Activated CD4-positive, alpha-beta T cell treated with anti-CD3 and anti-CD28 coated beads for 24 hours (primary cell): ENCODE measurements around the gene SPATA2.

Experiments used
- DNase-seq, 2 donors: peaks; one replicate each; pipeline ENCODE4 v3.0.0-alpha.2; 2020; ENCODE audit warnings: low read depth in 2 of 2

Gene SPATA2

DNA sequence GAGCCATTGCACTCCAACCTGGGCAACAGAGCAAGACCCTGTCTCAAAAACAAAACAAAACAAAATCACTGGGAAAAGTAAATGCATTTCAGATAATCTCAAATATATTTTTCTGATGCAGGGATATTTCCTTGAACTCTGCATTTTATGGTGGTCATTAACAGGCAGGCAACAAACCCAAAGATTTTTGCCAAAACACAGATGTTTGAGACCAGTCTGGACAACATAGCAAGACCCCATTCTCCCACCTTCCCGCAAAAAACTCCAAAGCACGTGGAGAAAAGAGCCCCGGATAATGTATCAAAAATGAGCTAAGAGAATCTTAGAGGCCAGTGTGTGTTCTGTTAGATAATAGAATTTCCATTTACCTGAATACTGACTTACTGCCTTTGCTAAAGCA is 58.4 kb downstream of the SPATA2 start:
- no peak for DNase-seq

DNA sequence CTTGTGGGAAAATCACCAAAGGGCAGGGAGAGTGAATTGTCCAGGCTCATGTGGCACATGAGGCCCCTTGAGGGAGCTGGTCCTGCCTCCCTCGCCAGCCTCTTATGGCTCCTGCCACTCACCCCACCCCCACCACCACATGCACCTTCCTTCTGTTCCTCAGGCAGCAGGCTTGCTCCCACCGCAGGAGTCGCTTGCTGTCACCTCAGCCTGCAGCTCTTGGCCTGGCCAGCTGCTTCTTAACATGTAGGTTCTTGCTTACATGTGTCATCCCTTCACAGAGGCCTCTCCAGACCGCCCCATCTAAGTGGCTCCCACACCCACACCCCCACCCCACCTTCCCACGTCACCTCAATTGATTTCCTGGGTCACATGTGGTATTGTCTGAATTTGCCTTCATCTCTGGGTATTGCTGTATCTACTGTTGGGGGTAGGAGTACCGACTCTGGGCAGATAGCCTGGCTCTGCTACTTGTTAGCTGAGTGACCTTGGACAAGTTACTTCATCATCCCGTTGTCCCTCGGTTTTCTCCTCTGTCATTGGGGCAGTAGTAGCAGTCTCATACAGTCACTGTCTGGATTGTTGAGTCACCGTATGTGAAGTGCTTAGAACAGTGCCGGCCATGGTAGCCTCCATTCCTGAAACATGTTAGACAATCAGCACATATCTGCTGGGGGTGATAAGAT is 61.0 kb downstream of the SPATA2 start:
- no peak for DNase-seq

DNA sequence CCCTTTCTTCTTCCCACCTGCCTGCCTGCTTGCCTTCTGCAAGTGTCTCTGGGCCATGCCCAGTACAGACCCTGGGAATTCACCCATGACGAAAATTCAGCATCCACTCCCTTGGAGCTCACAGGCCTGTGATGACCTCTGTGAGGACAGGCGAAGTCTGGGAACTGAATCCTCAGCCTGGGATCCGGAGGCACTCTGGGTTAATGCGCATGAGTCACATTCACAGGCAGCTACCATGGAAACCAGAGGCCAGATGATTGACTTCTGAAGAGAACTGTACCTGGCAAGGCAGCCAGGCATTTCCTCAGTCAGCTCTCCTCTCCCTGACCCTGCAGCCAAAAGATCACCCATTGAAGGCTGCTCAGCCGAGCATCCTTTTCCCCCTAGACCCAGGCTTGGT is 61.7 kb downstream of the SPATA2 start:
- no peak for DNase-seq
